CD14-positive monocyte (primary cell): ENCODE data around the gene DOCK3. TPM values are rescaled to one million over a fixed set of nuclear protein-coding genes. Genes with fewer than 3 reads are reported as not detected.
A peak's percentile ranks its signal among the peaks of the same experiment; 100 is the strongest.

Source experiments
- DNase-seq, 3 donors: peaks; one replicate each; pipeline ENCODE4 v3.0.0-alpha.2; 2011 to 2022
- H2AFZ ChIP-seq: 2 replicates; pipeline ENCODE4 v1.6.0; 2012; ENCODE audit warnings: mild to moderate bottlenecking, low read depth, low read length, inconsistent platforms; ENCODE audit not compliant: insufficient read depth, poor library complexity, severe bottlenecking
- H3K27ac ChIP-seq, 2 donors: 1 replicate in 1 of 2; 2 replicates in 1 of 2; pipeline ENCODE4 v1.5.1; 2012 to 2013; ENCODE audit warnings: low read length in 2 of 2, control low read depth in 1 of 2, inconsistent platforms in 1 of 2, low read depth in 1 of 2, mild to moderate bottlenecking in 1 of 2
- H3K27me3 ChIP-seq, 2 donors: one replicate each; pipeline versions ENCODE4 v1.6.0 to v1.6.1; 2011 to 2013; ENCODE audit warnings: low read length in 2 of 2; ENCODE audit not compliant: control insufficient read depth in 2 of 2, insufficient read depth in 2 of 2
- H3K36me3 ChIP-seq, 2 donors: replicated peaks in 1 of 2; 1 replicate in 1 of 2; 2 replicates in 1 of 2; pipeline versions ENCODE4 v1.5.1 to v1.6.1; 2012 to 2013; ENCODE audit warnings: low read length in 2 of 2, control low read depth in 1 of 2, inconsistent platforms in 1 of 2, mild to moderate bottlenecking in 1 of 2; ENCODE audit not compliant: insufficient read depth in 2 of 2, control insufficient read depth in 1 of 2
- H3K4me1 ChIP-seq, 2 donors: 1 replicate in 1 of 2; 2 replicates in 1 of 2; pipeline versions ENCODE4 v1.5.1 to v1.6.1; 2012 to 2013; ENCODE audit warnings: low read length in 2 of 2, control low read depth in 1 of 2, inconsistent platforms in 1 of 2, mild to moderate bottlenecking in 1 of 2, moderate library complexity in 1 of 2; ENCODE audit not compliant: insufficient read depth in 2 of 2, control insufficient read depth in 1 of 2
- H3K4me2 ChIP-seq: replicated peaks from 2 replicates; pipeline ENCODE3; 2012; ENCODE audit warnings: low read length, moderate library complexity, mild to moderate bottlenecking; ENCODE audit not compliant: poor library complexity, severe bottlenecking; ENCODE audit errors: extremely low read depth
- H3K4me3 ChIP-seq, 3 experiments: fragments of 200-600 bp in 1 of 3; sonication (generic) in 1 of 3; replicated peaks in 1 of 3; 1 replicate in 2 of 3; 2 replicates in 1 of 3; pipeline ENCODE4 v1.5.1; 2011 to 2013; ENCODE audit warnings: low read length in 3 of 3, mild to moderate bottlenecking in 3 of 3, control low read depth in 2 of 3, low read depth in 2 of 3, inconsistent platforms in 1 of 3, moderate library complexity in 1 of 3
- H3K79me2 ChIP-seq: 2 replicates; pipeline ENCODE4 v1.6.0; 2012; ENCODE audit warnings: mild to moderate bottlenecking, control low read depth, inconsistent platforms, low read length, moderate library complexity; ENCODE audit not compliant: insufficient read depth
- H3K9ac ChIP-seq: 2 replicates; pipeline ENCODE4 v1.6.0; 2017; ENCODE audit warnings: low read length, mild to moderate bottlenecking; ENCODE audit not compliant: insufficient read depth, poor library complexity, severe bottlenecking
- H3K9me3 ChIP-seq, 2 donors: replicated peaks in 1 of 2; 1 replicate in 1 of 2; 2 replicates in 1 of 2; pipeline versions ENCODE4 v1.5.1 to v1.6.1; 2012 to 2013; ENCODE audit warnings: low read length in 2 of 2, control low read depth in 1 of 2; ENCODE audit not compliant: control insufficient read depth in 1 of 2, insufficient read depth in 1 of 2
- H4K20me1 ChIP-seq: 2 replicates; pipeline ENCODE4 v1.6.0; 2012; ENCODE audit warnings: mild to moderate bottlenecking, low read length, control low read depth, moderate library complexity; ENCODE audit not compliant: insufficient read depth
- H3K27ac Mint-ChIP-seq, 7 donors: one replicate each; pipeline ENCODE4 v1.8.0; 2020; ENCODE audit warnings: mild to moderate bottlenecking in 7 of 7, mixed read lengths in 7 of 7, moderate library complexity in 6 of 7, inconsistent platforms in 2 of 7
- H3K27me3 Mint-ChIP-seq, 3 donors: one replicate each; pipeline ENCODE4 v1.8.0; 2021 to 2022; ENCODE audit warnings: low read depth in 3 of 3, mild to moderate bottlenecking in 3 of 3, mixed read lengths in 3 of 3, moderate library complexity in 3 of 3, inconsistent platforms in 1 of 3
- H3K36me3 Mint-ChIP-seq, 2 donors: one replicate each; pipeline ENCODE4 v1.8.0; 2020; ENCODE audit warnings: mixed read lengths in 2 of 2, inconsistent platforms in 1 of 2, mild to moderate bottlenecking in 1 of 2
- H3K4me1 Mint-ChIP-seq: one replicate; pipeline ENCODE4 v1.8.0; 2020; ENCODE audit warnings: mild to moderate bottlenecking, mixed read lengths
- H3K4me3 Mint-ChIP-seq, 2 donors: one replicate each; pipeline ENCODE4 v1.8.0; 2020; ENCODE audit warnings: mild to moderate bottlenecking in 2 of 2, mixed read lengths in 2 of 2, moderate library complexity in 1 of 2
- H3K9me3 Mint-ChIP-seq, 7 donors: one replicate each; pipeline ENCODE4 v1.8.0; 2020 to 2022; ENCODE audit warnings: mixed read lengths in 7 of 7, mild to moderate bottlenecking in 6 of 7, moderate library complexity in 6 of 7, inconsistent platforms in 2 of 7
- WGBS: methylation state at CpG from one replicate; pipeline ENCODE4 v1.1.5; 2013; ENCODE audit warnings: missing lambda C conversion rate; ENCODE audit not compliant: insufficient coverage; 5-methylcytosine and 5-hydroxymethylcytosine counted together
- intact Hi-C, 2 donors: fragments of 100-400 bp; cut with micrococcal nuclease; formaldehyde crosslinking; loops; one replicate each; pipeline versions ENCODE4 v1.15.0 to v1.15.1; 2023
- polyA plus RNA-seq, 3 donors: library from polyadenylated mRNA; depleted of rRNA in 1 of 3; unstranded in 2 of 3; stranded (reverse) in 1 of 3; fragments of 300-500 nt in 2 of 3; fragments of >200 nt in 1 of 3; fragmentation: Illumina TruSeq in 2 of 3; gene quantifications; 1 replicate in 2 of 3; 2 replicates in 1 of 3; pipeline ENCODE4 v1.2.3, GENCODE V29; 2012 to 2021
- TF ChIP-seq, protein P1 (sequence below): fragments of 200-600 bp; IDR thresholded peaks from one replicate; pipeline ENCODE4 v1.8.0; 2022; ENCODE audit warnings: antibody characterized with exemption, mild to moderate bottlenecking

Gene DOCK3
- polyA plus RNA-seq, 3 donors = 0.03 TPM; not detected in 1

- Histone ChIP-seq H4K20me1 (peaks cover 30% of the 10 kb centered on the region), H3K9ac (peak overlapping the region; percentile 95), H3K9me3 (no peaks in the 10 kb centered on the region), H3K4me3 (peak overlapping the region; percentile 78 to 99 (median 83)), H3K27me3 (no peaks in the 10 kb centered on the region), H3K79me2 (peaks cover 55% of the 10 kb centered on the region), H3K4me1 (peaks cover 34 to 44% of the 10 kb centered on the region in 2 donors), H3K4me2 (peak overlapping the region; percentile 97), H3K27ac (peak overlapping the region; percentile 64 to 97), H2AFZ (peak overlapping the region; percentile 100), H3K36me3 (peaks cover 10 to 20% of the 10 kb centered on the region in 2 donors)
- DNase-seq = peak in 1 of 3 donors; percentile 29
- Mint-ChIP-seq H3K27me3 (peaks cover 1 to 7% (median 3%) of the 10 kb centered on the region in 3 donors), H3K9me3 (no peaks in the 10 kb centered on the region), H3K4me3 (peak overlapping the region; percentile 96 to 98), H3K27ac (peak overlapping the region; percentile 96 to 99 (median 97)), H3K36me3 (peaks cover 18 to 19% of the 10 kb centered on the region in 2 donors), H3K4me1 (peaks cover 39% of the 10 kb centered on the region)
- intact Hi-C loops = loop anchor here (5.0 to 10.0 kb wide), 2 partner anchors 298 to 1151 kb away; partner anchors contain the start of genes NT5DC2 (in 1 of the 2) and UQCC5 (in 1 of the 2)
- WGBS = 0% methylated on average over 19 of the region's 29 CpGs
- TF ChIP-seq, protein P1, sequence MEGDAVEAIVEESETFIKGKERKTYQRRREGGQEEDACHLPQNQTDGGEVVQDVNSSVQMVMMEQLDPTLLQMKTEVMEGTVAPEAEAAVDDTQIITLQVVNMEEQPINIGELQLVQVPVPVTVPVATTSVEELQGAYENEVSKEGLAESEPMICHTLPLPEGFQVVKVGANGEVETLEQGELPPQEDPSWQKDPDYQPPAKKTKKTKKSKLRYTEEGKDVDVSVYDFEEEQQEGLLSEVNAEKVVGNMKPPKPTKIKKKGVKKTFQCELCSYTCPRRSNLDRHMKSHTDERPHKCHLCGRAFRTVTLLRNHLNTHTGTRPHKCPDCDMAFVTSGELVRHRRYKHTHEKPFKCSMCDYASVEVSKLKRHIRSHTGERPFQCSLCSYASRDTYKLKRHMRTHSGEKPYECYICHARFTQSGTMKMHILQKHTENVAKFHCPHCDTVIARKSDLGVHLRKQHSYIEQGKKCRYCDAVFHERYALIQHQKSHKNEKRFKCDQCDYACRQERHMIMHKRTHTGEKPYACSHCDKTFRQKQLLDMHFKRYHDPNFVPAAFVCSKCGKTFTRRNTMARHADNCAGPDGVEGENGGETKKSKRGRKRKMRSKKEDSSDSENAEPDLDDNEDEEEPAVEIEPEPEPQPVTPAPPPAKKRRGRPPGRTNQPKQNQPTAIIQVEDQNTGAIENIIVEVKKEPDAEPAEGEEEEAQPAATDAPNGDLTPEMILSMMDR = no peak
Measured at GRCh38 chr3:51384055-51384725, 709.5 kb downstream of the DOCK3 start.

GRCh38 chr3:51384726-51385473, 710.2 kb downstream of the DOCK3 start, which contains the start of gene MANF:
MANF (plus strand) TSS chr3:51385291; CDS start chr3:51385343, 52 bp downstream.
- peak within 1 kb of the TSS; percentile 96 to 99 (median 97) for H3K27ac Mint-ChIP-seq
- peaks cover 36% of the 10 kb centered on the region for H4K20me1 ChIP-seq
- H2AFZ ChIP-seq = peak within 1 kb of the TSS; percentile 100
- H3K9me3 Mint-ChIP-seq = no peaks in the 10 kb centered on the region
- peaks cover 10 to 20% of the 10 kb centered on the region in 2 donors for H3K36me3 ChIP-seq
- H3K27me3 Mint-ChIP-seq = peaks cover 0 to 3% (median 1%) of the 10 kb centered on the region in 3 donors
- H3K4me2 ChIP-seq = peak within 1 kb of the TSS; percentile 97
- H3K9ac ChIP-seq = peak within 1 kb of the TSS; percentile 95
- H3K27ac ChIP-seq = peak within 1 kb of the TSS; percentile 64 to 97
- peaks cover 55% of the 10 kb centered on the region for H3K79me2 ChIP-seq
- H3K4me1 Mint-ChIP-seq = peaks cover 38% of the 10 kb centered on the region
- H3K27me3 ChIP-seq = no peaks in the 10 kb centered on the region
- TF ChIP-seq, protein P1 = no peak
- H3K4me3 Mint-ChIP-seq = peak within 1 kb of the TSS; percentile 96 to 98
- peaks cover 21 to 23% of the 10 kb centered on the region in 2 donors for H3K36me3 Mint-ChIP-seq
- intact Hi-C loops = loop anchor here (5.0 to 10.0 kb wide), 3 partner anchors 297 to 1150 kb away; partner anchors contain the start of genes CISH (in 1 of the 2), NT5DC2 (in 1 of the 2) and UQCC5 (in 1 of the 2)
- under 1% methylated on average over 59 of the region's 65 CpGs for WGBS
- peak; percentile 98 for DNase-seq
- peaks cover 34 to 44% of the 10 kb centered on the region in 2 donors for H3K4me1 ChIP-seq
- H3K9me3 ChIP-seq = no peaks in the 10 kb centered on the region
- H3K4me3 ChIP-seq = peak within 1 kb of the TSS; percentile 78 to 99 (median 83)
